HG03196 (cell line): ENCODE measurements around the gene KCNJ8.
"Not testable (repeated sequence)": the region's sequence is repeated elsewhere in the genome, so short reads cannot be mapped to it uniquely, and the experiment has no call there.

Experiments
- ATAC-seq: cut with Tn5 transposase; IDR thresholded peaks from one replicate; pipeline ENCODE4 v1.9.1; 2021; ENCODE audit not compliant: unreplicated experiment

The KCNJ8 gene

DNA sequence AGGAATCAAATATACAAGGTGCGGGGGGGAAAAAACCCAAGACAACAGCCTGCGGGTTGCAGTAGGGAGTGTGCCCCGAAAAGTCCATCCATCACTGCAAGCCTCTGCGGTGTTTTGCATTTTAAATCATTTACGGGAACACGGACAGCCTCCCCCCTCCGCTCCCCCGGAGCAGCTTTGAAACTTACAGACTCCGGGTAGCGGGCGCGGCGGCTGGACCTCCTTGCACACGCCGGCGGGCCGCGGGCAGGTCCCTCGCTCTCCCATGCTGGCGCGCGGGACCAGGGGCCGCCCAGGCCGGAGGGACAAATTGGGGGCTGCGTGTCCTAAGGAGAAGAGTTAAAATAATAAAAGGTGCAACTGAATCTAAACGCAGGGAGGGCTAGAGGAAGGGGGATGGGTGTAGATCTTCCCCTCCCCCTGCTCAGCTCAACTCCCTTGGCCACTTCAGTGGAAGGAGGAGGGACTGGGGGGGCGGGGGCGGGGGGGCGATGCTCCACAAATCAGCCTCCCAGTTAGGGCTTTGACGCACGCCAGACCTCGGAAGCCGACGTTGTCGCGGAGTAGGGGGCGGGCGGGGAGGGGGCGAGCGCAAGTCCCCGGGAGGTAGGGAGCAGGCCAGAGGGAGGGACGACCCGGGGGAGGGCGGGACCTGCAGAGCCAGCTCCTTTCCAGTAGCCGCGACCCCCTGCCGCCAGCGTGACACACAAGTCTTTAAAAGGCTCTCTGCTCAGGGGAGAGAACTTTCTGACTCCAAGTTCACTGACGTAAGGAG, at the start of gene KCNJ8:
Gene KCNJ8 (minus strand): TSS at position 349 of the 775 bp plus-strand sequence. CDS start 1,090 bp downstream, outside the sequence.
- ATAC-seq: no peak

DNA sequence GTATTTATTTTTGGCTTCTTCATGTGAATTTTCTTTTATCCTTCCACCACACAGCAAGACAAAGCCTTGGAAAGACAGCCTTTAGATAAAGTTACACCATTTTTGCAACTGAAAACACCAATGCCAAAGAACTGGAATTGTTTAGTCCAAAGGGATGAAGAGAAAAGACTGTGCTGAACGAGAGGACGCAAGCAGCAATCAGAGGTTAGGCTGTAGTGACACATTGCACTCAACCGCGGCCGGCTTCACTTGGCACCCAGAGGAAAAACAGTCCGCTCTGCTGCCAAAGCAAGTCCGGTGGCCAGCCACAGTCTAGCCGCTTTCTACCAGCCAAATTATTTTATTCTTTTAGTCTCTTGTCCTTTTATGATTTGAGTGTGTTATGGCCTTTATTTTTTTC, 49.1 kb upstream of the KCNJ8 start:
- ATAC-seq: no peak

DNA sequence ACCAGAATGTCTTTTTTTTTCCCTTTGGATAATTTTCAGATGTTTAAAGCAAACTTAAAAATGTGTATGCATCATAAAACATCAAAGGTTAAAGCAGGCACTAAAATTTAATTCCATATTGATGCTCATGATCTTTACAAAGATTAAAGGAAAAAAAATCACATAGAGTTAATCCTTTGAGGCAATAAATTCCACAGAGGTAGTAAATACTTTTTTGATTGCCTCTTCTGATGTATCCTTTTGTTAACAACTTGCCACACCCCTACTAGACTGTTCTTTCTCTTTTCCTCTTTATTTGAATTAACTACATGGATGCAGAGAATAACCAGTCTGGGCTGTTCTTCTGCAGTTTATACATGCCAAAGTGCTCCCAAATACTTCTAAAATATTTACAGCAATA, 45.2 kb upstream of the KCNJ8 start:
- ATAC-seq: no peak

DNA sequence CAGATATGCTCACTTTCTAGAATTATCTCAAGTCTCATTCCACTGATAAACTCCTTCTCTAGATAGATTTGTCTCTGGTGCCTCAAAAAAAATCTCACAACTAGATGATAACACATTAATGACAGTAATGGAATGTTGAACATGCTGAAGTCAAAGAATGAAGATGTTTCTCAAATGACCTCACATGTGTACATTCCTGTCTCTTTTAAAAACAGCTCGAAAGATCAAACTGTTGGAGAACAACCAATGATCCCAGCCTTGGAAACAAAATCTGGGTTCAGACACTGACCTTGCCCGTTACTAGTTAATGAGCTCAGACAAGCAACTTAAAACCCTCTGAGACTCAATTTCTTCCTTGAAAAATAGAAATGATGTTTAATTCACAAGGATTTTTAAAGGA, 44.7 kb upstream of the KCNJ8 start:
- ATAC-seq: no peak

DNA sequence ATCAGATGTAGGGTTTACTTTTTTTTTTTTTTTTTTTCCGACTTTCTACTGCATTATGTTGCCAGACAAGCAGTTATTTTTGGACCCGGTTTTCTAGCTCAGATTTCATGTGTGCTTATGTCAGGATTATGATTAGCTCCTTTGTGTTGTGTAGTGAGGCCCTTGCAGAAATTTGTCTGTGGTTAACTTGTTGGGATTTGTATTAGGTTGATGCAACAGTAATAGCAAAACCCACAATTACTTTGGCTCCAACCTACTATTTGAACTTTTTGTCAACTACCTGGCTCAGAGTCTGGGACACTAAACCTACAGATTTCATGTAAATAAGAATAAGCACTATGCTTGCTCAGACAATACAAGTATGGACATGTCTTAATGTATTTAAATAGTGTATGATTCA, 44.1 kb upstream of the KCNJ8 start:
- ATAC-seq: no peak

DNA sequence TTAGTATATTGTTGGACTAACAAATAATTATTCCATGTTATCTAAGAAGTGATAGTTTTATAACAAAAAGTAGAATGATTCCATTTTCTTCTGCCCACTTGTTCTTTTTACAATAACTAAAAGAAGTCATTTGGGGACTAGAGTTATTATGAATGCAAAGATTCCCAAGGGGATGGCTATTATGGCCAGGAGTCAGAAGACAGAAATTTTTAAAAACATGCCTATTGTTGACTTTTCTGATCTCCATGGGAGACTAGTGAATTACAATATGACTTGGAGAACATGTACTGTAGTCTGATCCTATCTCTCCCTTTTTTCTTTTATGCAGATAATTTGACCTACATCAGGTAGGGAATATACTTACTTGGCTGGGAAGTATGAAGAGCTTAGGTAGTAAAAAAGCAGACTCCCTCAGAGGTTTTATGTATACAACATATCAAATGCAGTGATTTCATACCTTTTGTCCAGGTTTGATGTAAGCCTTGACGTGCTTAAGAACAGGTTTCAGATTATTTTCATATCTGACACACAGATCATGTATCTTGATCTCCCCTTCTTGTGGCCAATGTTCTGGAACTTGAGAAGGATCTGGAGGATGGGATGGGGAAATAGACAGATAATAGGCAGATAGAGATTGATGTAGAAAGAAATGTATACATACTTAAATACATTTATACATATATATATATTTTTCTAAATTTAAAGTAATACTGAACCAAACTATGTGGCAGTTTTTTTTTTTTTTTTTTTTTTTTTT, 41.0 kb upstream of the KCNJ8 start:
- ATAC-seq: no peak

DNA sequence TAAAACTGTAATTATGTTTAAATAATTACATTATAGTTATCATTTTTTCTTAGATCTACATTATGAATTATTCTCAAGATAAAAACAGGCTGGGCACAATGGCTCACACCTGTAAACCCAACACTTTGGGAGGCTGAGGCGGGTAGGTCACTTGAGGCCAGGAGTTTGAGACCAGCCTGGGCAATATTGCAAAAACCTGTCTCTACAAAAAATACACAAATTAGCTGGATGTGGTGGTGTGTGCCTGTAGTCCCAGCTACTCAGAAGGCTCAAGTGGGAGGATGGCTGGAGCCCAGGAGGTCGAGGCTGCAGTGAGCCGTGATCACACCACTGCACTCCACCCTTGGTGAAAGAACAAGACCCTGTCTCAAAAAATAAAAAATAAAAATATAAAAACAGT, 40.3 kb upstream of the KCNJ8 start:
- ATAC-seq: no peak

DNA sequence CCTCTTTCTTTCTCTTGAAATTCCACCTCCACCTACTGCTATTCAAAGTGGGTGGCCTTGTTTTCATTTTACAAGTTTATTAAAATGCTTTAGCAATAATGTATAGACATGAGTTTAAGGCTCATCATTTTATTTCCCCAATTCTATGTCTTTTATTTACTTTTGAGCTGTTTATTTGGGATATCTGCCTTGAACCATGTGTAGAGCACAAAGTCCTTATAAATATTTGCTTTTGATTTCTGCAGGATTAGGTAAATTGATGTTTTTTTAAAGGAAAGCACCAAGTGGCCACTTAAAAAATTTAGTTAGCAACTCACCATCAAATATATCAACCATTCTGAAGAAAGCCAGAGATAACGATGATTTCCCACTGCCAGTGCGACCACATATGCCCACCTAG, 39.8 kb upstream of the KCNJ8 start:
- ATAC-seq: no peak

DNA sequence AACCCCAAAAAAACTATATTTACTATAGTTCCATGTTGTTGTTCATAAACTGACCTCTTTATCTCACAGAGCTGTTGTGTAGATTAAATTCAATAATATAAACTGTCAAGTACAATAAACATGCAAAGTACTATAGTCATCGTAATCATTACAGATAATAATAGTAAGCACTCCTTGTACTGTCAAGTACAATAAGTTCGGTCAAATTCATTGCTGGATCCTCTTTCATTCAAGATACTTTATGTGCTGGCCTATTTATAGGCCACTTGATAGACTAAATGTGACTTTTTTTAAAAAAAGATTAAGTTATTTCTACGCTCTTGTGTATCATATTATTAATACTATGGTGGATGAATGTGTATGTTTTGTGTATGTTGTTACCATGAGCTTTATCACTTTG, 39.2 kb upstream of the KCNJ8 start:
- no peak for ATAC-seq

DNA sequence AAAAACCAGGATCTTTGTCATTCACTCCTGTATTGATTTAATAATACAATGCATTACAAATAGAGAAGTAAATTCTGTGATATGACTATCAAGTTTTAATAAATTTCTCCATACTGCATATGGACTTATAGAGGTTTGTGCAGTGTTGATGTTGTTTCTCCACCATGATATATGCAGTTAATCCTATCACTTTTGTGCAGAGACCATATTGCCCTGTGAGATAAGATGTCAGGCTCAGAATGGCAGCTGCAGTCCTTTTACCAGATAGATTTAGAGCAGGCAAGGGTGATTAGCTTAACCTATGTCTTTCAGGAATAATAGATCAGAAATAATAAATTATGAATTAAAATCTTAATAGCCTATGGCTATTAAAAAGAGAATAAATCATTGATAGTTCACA, 38.6 kb upstream of the KCNJ8 start:
- ATAC-seq: no peak

DNA sequence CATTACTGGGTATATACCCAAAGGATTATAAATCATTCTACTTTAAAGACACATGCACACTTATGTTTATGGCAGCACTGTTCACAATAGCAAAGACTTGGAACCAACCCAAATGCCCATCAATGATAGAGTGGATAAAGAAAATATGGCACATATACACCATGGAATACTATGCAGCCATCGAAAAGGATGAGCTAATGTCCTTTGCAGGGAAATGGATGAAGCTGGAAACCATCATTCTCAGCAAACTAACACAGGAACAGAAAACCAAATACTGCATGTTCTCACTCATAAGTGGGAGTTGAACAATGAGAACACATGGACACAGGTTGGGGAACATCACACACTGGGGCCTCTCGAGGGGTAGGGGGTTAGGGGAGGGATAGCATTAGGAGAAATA, 37.8 kb upstream of the KCNJ8 start:
- not testable (repeated sequence) for ATAC-seq

DNA sequence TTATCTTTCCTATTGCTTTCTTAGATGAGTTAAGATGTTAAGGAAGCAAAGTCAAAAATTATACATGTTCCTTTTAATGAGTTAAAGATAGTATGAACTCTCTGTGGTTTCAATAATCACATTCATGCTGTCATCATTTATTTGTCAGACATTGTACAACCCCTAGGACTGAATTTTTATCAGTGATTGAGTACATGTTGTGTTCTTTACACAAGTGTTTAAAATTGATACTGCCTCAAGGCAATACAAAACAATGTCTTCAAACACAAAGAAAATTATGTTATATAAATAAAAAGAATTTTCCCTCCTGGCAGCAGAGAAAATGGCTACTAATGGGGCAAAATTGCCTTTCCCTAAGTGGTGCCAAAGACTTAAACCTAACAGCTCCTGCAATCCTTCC, 34.6 kb upstream of the KCNJ8 start:
- ATAC-seq: no peak

DNA sequence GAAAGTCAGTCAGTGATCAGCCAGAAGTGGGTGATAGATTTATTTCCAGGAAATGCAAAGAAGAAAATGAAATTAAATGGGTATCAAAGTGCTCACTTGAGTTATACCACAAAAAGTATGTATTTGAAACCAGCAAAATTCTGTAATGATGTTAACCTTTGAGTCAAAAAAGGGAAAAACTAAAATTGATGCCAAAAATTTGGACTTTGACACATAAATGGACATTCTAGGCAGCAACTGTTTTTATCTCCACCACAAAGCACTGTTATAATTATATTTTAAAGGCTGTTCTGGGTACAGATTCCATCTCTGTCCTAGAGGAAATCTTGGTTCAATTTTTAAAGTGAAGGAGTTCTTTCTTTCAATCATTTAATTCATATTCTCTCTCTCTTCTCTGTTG, 31.7 kb upstream of the KCNJ8 start:
- no peak for ATAC-seq

DNA sequence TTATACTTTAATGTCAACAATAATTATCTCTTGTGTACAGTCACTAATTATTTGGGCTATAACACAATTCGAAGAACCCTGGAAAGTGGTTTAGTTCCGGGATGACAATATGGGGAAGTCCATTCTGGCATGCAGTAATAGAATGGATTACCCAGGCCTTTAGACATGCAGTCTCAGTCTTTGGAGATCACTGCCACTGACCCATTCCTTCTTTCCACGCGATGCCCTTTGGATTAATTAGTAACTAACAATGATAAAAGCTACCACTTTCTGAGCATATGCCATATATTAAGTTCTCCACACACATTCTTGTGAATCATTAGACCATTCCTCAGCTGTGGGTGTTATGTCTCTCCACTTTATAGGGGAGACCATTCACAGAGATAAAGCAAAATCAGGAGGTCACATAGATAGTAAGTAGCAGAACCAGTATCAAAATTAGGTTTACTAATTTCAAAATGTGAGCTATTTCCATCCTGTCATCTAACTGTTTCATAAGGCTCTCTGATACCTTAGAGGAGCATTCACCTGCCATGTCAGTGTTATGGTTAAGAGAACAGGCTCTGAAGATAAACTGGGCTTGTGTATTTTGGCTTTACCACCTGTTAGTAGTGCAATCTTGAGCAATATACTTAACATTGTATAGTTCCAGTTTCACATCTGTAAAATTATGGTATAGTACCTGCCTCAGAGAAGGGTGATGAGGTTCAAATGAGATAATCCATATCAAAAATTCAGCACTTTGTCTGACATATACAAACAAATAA, 27.2 kb upstream of the KCNJ8 start:
- ATAC-seq: no peak

DNA sequence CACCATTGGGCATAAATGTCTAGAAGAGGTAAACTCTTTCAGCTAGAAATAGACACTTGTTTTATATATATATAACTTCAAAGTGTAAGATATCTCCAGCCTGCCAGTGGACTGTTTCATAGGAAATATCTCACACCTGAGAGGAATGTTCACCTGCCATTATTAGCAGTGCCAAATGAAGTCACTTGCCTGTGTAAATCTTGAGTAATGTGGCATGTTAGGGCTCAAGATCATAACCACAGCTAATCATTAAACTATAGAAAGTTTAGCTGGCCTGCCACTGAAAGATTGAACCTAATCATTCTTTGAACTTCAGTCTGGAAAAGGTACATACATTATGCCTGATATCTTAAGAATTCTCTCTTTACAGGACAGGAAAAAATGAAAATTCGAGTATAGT, 25.5 kb upstream of the KCNJ8 start:
- ATAC-seq: no peak

DNA sequence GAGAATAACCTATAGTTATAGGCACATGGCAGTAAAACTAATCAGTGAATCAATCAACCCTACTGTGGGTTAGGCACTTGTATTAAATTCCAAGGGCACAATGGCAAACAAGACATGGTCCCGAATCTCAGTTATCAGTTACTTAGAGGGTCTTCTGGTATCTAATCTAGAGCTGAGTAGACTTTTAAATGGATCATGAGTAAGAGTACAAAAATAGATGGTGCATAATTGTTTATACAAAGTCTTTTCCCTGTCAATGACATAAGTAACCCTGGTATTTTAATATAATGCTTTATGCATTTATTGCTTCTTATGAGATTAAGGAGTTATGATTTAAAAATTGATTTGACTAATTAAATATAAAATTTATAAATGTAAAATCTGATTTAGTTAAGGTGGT, 23.0 kb upstream of the KCNJ8 start:
- no peak for ATAC-seq

DNA sequence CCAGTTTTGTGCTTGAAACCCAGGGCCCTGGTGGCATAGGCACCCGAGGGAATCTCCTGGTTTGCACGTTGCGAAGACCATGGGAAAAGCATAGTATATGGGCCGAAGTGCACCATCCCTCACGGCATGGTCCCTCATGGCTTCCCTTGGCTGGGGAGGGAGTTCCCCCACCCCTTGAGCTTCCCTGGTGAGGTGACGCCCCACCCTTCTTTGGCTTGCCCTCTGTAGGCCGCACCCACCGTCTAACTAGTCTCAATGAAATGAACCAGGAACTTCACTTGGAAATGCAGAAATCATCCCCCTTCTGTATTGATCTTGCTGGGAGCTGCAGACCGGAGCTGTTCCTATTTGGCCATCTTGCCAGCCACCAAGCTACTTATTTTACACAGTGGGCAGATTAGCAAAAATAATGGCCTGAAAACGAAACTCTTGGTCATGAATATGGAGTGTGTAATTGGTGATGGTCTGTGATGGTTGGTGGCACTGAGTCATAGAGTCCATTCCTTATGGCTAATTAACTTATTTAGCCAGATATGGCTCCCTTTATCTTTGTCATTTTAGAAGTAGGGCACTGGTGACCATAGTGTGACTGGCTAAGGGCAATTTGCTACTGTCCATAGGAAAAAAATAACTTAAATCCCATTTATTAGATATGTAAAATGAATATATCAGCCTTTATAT, 21.3 kb upstream of the KCNJ8 start:
- ATAC-seq: no peak

DNA sequence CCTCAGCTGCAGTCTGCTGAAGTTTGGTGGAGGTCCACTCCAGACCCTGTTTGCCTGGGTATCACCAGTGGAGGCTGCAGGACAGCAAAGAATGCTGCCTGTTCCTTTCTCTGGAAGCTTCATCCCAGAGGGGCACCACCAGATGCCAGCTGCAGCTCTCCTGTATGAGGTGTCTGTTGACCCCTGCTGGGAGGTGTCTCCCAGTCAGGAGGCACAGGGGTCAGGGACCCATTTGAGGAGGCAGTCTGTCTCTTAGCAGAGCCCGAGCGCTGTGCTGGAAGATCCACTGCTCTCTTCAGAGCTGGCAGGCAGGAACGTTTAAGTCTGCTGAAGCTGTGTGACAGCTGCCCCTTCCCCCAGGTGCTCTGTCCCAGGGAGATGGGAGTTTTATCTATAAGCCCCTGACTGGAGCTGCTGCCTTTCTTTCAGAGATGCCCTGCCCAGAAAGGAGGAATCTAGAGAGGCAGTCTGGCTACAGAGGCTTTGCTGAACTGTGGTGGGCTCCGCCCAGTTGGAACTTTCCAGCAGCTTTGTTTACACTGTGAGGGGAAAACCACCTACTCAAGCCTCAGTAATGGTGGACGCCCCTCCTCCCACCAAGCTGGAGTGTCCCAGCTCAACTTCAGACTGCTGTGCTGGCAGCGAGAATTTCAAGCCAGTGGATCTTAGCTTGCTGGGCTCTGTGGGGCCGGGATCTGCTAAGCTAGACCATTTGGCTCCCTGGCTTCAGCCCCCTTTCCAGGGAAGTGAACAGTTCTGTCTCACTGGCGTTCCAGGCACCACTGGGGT, 20.5 kb upstream of the KCNJ8 start:
- ATAC-seq: not testable (repeated sequence)

DNA sequence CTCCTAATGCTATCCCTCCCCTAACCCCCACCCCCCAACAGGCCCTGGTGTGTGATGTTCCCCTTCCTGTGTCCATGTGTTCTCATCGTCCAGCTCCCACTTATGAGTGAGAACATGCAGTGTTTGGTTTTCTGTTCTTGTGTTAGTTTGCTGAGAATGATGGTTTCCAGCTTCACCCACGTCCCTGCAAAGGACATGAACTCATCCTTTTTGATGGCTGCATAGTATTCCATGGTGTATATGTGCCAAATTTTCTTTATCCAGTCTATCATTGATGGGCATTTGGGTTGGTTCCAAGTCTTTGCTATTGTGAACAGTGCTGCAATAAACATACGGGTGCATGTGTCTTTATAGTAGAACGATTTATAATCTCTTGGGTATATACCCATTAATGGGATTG, 15.2 kb upstream of the KCNJ8 start:
- not testable (repeated sequence) for ATAC-seq
